IMR-90 (cell line): ENCODE results near the gene HOXC12. TPM values are rescaled to one million over a fixed set of nuclear protein-coding genes. Genes with fewer than 3 reads are reported as not detected.

ENCODE experiments used
- ATAC-seq: fragments of 200-7000 bp; cut with Tn5 transposase; 2 replicates; pipeline ENCODE4 v1.9.1; 2020; ENCODE audit warnings: low read depth, mild to moderate bottlenecking, moderate library complexity
- BruUV-seq: library from RNA; stranded (reverse); fragments of 400-500 nt; replicated peaks from 2 replicates; lab custom pipeline; 2021; lab: Mats Ljungman, UMichigan
- CTCF ChIA-PET: fragments of 300-600 bp; formaldehyde crosslinking; extraction: SDS; loops from one replicate; lab custom pipeline; 2021; ENCODE audit warnings: antibody characterized with exemption; lab: Yijun Ruan, JAX
- POLR2A ChIA-PET: fragments of 300-600 bp; sonication (Branson Sonifier 250); formaldehyde crosslinking; loops from one replicate; lab custom pipeline; 2022; ENCODE audit warnings: antibody characterized with exemption; ENCODE audit not compliant: unreplicated experiment; lab: Charles Lee
- DNase-seq: peaks from one replicate; pipeline ENCODE4 v3.0.0; 2013
- H2AFZ ChIP-seq: replicated peaks from 2 replicates; pipeline ENCODE3; 2013; ENCODE audit warnings: low read length, mild to moderate bottlenecking; ENCODE audit not compliant: poor library complexity
- H2AK5ac ChIP-seq: 2 replicates; pipeline ENCODE4 v1.6.1; 2013; ENCODE audit warnings: low read depth, low read length, inconsistent platforms
- H2AK9ac ChIP-seq: replicated peaks from 2 replicates; pipeline ENCODE3; 2013; ENCODE audit warnings: mild to moderate bottlenecking, low read depth, low read length, moderate library complexity; ENCODE audit not compliant: poor library complexity
- H2BK120ac ChIP-seq: 2 replicates; pipeline ENCODE4 v1.6.1; 2013; ENCODE audit warnings: low read depth, low read length, inconsistent platforms
- H2BK15ac ChIP-seq: 3 replicates; pipeline ENCODE4 v1.6.1; 2013; ENCODE audit warnings: low read depth, low read length, inconsistent platforms
- H2BK20ac ChIP-seq: 2 replicates; pipeline ENCODE4 v1.6.1; 2013; ENCODE audit warnings: low read depth, mild to moderate bottlenecking, inconsistent platforms, low read length, moderate library complexity
- H2BK5ac ChIP-seq: 2 replicates; pipeline ENCODE4 v1.6.1; 2013; ENCODE audit warnings: mild to moderate bottlenecking, low read depth, low read length, inconsistent platforms; ENCODE audit not compliant: poor library complexity, severe bottlenecking
- H3K14ac ChIP-seq: replicated peaks from 2 replicates; pipeline ENCODE4 v1.6.1; 2013; ENCODE audit warnings: low read depth, low read length, inconsistent platforms
- H3K18ac ChIP-seq: 2 replicates; pipeline ENCODE4 v1.6.1; 2013; ENCODE audit warnings: low read depth, low read length, control low read depth
- H3K23ac ChIP-seq: 2 replicates; pipeline ENCODE4 v1.6.1; 2013; ENCODE audit warnings: low read depth, low read length, inconsistent platforms
- H3K27ac ChIP-seq: 2 replicates; pipeline ENCODE4 v1.5.1; 2013; ENCODE audit warnings: mild to moderate bottlenecking, control low read depth, low read length; ENCODE audit not compliant: insufficient read depth
- H3K27me3 ChIP-seq: 2 replicates; pipeline ENCODE4 v1.6.1; 2013; ENCODE audit warnings: low read length; ENCODE audit not compliant: control insufficient read depth, insufficient read depth
- H3K36me3 ChIP-seq: 2 replicates; pipeline ENCODE4 v1.6.1; 2013; ENCODE audit warnings: low read length, mixed read lengths; ENCODE audit not compliant: control insufficient read depth, insufficient read depth
- H3K4ac ChIP-seq: 2 replicates; pipeline ENCODE4 v1.6.1; 2013; ENCODE audit warnings: low read depth, low read length, inconsistent platforms
- H3K4me1 ChIP-seq: 2 replicates; pipeline ENCODE4 v1.6.1; 2013; ENCODE audit warnings: low read length, mixed read lengths; ENCODE audit not compliant: control insufficient read depth, insufficient read depth
- H3K4me2 ChIP-seq: 2 replicates; pipeline ENCODE4 v1.6.1; 2013; ENCODE audit warnings: low read depth, mild to moderate bottlenecking, control low read depth, low read length, moderate library complexity
- H3K4me3 ChIP-seq: 2 replicates; pipeline ENCODE4 v1.5.1; 2013; ENCODE audit warnings: low read depth, mild to moderate bottlenecking, control low read depth, low read length, moderate library complexity; ENCODE audit not compliant: insufficient read depth
- H3K56ac ChIP-seq: 2 replicates; pipeline ENCODE4 v1.6.1; 2013; ENCODE audit warnings: low read length, inconsistent platforms; ENCODE audit not compliant: insufficient read depth; ENCODE audit errors: extremely low read depth
- H3K79me1 ChIP-seq, 2 experiments: 2 replicates each; pipeline ENCODE4 v1.6.1; 2013; ENCODE audit warnings: low read length in 2 of 2, inconsistent platforms in 1 of 2, low read depth in 1 of 2
- H3K9ac ChIP-seq: 2 replicates; pipeline ENCODE4 v1.6.1; 2013; ENCODE audit warnings: low read depth, low read length, control low read depth
- H3K9me1 ChIP-seq: 2 replicates; pipeline ENCODE4 v1.6.1; 2013; ENCODE audit warnings: low read length, inconsistent platforms; ENCODE audit not compliant: insufficient read depth
- H3K9me3 ChIP-seq: 2 replicates; pipeline ENCODE4 v1.6.1; 2013; ENCODE audit warnings: low read length; ENCODE audit not compliant: control insufficient read depth, insufficient read depth
- H4K20me1 ChIP-seq: 2 replicates; pipeline ENCODE4 v1.6.1; 2013; ENCODE audit warnings: low read length, inconsistent platforms; ENCODE audit not compliant: insufficient read depth
- H4K5ac ChIP-seq: 2 replicates; pipeline ENCODE4 v1.6.1; 2013; ENCODE audit warnings: mild to moderate bottlenecking, low read depth, low read length, control low read depth
- H4K8ac ChIP-seq, 2 experiments: 2 replicates each; pipeline ENCODE4 v1.6.1; 2013; ENCODE audit warnings: low read depth in 2 of 2, low read length in 2 of 2, control low read depth in 1 of 2, inconsistent platforms in 1 of 2
- H4K91ac ChIP-seq: 2 replicates; pipeline ENCODE4 v1.6.1; 2013; ENCODE audit warnings: low read depth, low read length, inconsistent platforms; ENCODE audit not compliant: insufficient read depth
- CEBPB ChIP-seq: IDR thresholded peaks from 2 replicates; pipeline ENCODE4 v1.6.1; 2012; ENCODE audit warnings: low read depth, low read length, improper control_type of control experiment
- FOS ChIP-seq: fragments of 150-350 bp; IDR thresholded peaks from 2 replicates; pipeline ENCODE4 v1.6.1; 2016; ENCODE audit warnings: low read depth, low read length
- WGBS, 2 experiments: methylation state at CpG; one replicate each; pipeline versions ENCODE4 v1.1.5 to v1.1.7; 2013; ENCODE audit warnings: missing lambda C conversion rate in 2 of 2; ENCODE audit not compliant: insufficient read length in 1 of 2; ENCODE audit errors: extremely low coverage in 2 of 2; 5-methylcytosine and 5-hydroxymethylcytosine counted together
- dilution Hi-C: fragments of 300-500 bp; cut with HindIII; formaldehyde crosslinking; loops from one replicate; pipeline ENCODE4 v1.14.3; 2018; ENCODE audit warnings: low sequenced_read_pairs; ENCODE audit not compliant: unreplicated experiment
- in situ Hi-C: fragments of 300-500 bp; cut with MboI; formaldehyde crosslinking; loops from 3 replicates; pipeline ENCODE4 v1.14.3; 2019; ENCODE audit warnings: low sequenced_read_pairs, inconsistent platforms, mixed read lengths
- intact Hi-C: fragments of 100-400 bp; cut with micrococcal nuclease; formaldehyde crosslinking; loops from 2 replicates; pipeline ENCODE4 v1.10.0; 2022
- polyA plus RNA-seq, 3 experiments: library from polyadenylated mRNA; depleted of rRNA; stranded (reverse); fragments of >200 nt; gene quantifications; 2 replicates each; pipeline ENCODE4 v1.2.3, GENCODE V29; 2012; ENCODE audit warnings: low replicate concordance in 1 of 3
- total RNA-seq: library from RNA; depleted of rRNA; stranded (reverse); fragments of >200 nt; gene quantifications from 2 replicates; pipeline ENCODE4 v1.2.3, GENCODE V29; 2012

HOXC12 gene
- total and polyA plus RNA-seq, 2 of the 4 experiments (the other 2 are of a cell fraction) = not detected

- H3K9ac ChIP-seq = no peak overlapping the region
- POLR2A ChIA-PET = no interaction called here
These were observed 15.3 kb upstream of the HOXC12 start for GRCh38 chr12:53939141-53940108.

More at GRCh38 chr12:53939141-53940108, 15.3 kb upstream of the HOXC12 start:
- Histone ChIP-seq H2BK20ac (no peak overlapping the region), H3K9me3 (peaks cover 9% of the 10 kb centered on the region), H2AK9ac (no peak overlapping the region), H4K20me1 (no peaks in the 10 kb centered on the region), H3K4me2 (no peak overlapping the region), H2BK120ac (no peak overlapping the region), H3K9me1 (no peaks in the 10 kb centered on the region), H3K79me1 (no peaks in the 10 kb centered on the region), H4K5ac (no peak overlapping the region), H2BK15ac (no peak overlapping the region), H3K4me3 (no peak overlapping the region), H3K27ac (no peak overlapping the region), H4K91ac (no peak overlapping the region), H3K14ac (no peak overlapping the region), H2BK5ac (no peak overlapping the region), H3K23ac (no peak overlapping the region), H3K27me3 (peaks cover 87% of the 10 kb centered on the region), H3K56ac (no peak overlapping the region), H2AK5ac (no peak overlapping the region), H4K8ac (no peak overlapping the region), H3K36me3 (no peaks in the 10 kb centered on the region), H2AFZ (no peak overlapping the region), H3K4ac (no peak overlapping the region), H3K18ac (no peak overlapping the region), H3K4me1 (no peaks in the 10 kb centered on the region)
- intact Hi-C loops (no loop called here), dilution Hi-C loops (no loop called here), in situ Hi-C loops (no loop called here)
- no TSS peak for BruUV-seq
- ATAC-seq (peak; percentile 35), DNase-seq (no peak)
- TF ChIP-seq CEBPB (peak; percentile 32; the same call in 1 of the 2 replicates), FOS (no peak)
- CTCF ChIA-PET = no interaction called here
- WGBS, 2 experiments = 9% methylated on average over 47 of the region's 91 CpGs; no CpG with 5 or more reads in 1 of the 2 experiments
